Activated naive CD4-positive, alpha-beta T cell treated with anti-CD3 and anti-CD28 coated beads, Interleukin-2, amount 10 ng/mL, durations not matched to agents 7 days and 5 days (primary cell): ENCODE results near the gene AGPAT4.
"Not testable (repeated sequence)": the region's sequence is repeated elsewhere in the genome, so short reads cannot be mapped to it uniquely, and the experiment has no call there.

Experiments used
- CTCF ChIA-PET: fragments of 350-600 bp; sonication (Branson Sonifier 250); formaldehyde crosslinking; loops from one replicate; lab custom pipeline; 2021; ENCODE audit warnings: antibody characterized with exemption; lab: Charles Lee
- DNase-seq: peaks from one replicate; pipeline ENCODE4 v3.0.0-alpha.2; 2020
- H3K27ac Mint-ChIP-seq: one replicate; pipeline ENCODE4 v1.8.0; 2021; ENCODE audit warnings: mild to moderate bottlenecking, moderate library complexity, mixed read lengths
- H3K27me3 Mint-ChIP-seq: one replicate; pipeline ENCODE4 v1.8.0; 2021; ENCODE audit warnings: mild to moderate bottlenecking, mixed read lengths
- H3K36me3 Mint-ChIP-seq: one replicate; pipeline ENCODE4 v1.8.0; 2021; ENCODE audit warnings: mixed read lengths
- H3K4me1 Mint-ChIP-seq: one replicate; pipeline ENCODE4 v1.8.0; 2021; ENCODE audit warnings: mixed read lengths
- H3K4me3 Mint-ChIP-seq: one replicate; pipeline ENCODE4 v1.8.0; 2021; ENCODE audit warnings: mild to moderate bottlenecking, moderate library complexity, mixed read lengths
- H3K9me3 Mint-ChIP-seq: one replicate; pipeline ENCODE4 v1.8.0; 2021; ENCODE audit warnings: mixed read lengths

Gene AGPAT4

DNA sequence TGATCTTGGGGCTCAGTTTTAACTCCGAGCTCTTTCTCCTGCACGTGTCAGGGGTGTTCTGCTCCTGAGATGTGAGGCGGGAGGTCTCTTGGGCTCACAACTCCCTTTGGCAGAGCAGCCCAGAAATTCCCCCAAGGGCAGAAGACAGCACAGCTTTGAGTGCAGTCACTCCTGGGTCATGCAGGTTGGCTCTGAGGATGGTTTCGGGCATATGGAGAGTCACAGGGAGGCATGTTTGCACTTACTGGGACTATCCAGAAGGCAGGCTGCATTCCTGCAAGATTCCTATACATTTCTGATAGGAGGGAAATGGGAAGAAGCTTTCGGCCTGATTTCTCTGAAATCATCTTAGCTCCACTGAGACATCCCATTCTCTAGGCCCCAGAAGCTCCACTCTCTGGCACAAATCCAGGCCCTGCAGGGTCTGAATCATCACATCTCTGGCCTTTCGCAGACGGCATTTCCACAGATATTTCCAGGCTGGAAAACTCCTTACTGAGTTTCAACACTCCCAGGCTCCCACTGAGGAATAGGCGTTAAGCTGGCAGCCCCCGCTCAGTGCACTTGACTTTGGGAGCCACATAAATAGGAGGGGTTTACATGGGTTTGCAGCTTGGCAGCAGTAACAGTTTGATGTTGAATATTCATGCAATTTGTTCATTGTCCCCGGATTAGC lies 39.7 kb downstream of the AGPAT4 start:
- CTCF ChIA-PET, result interaction anchor here (1.3 kb wide), 1 partner anchor 137 kb away, joined by 3 read pairs; no protein-coding TSS in a partner anchor
- no peaks in the 10 kb centered on the region for H3K9me3 Mint-ChIP-seq
- peaks cover 7% of the 10 kb centered on the region for H3K36me3 Mint-ChIP-seq
- no peak overlapping the region for H3K4me3 Mint-ChIP-seq
- H3K4me1 Mint-ChIP-seq, result peaks cover under 1% of the 10 kb centered on the region
- no peak overlapping the region for H3K27ac Mint-ChIP-seq
- no peak for DNase-seq
- no peaks in the 10 kb centered on the region for H3K27me3 Mint-ChIP-seq

DNA sequence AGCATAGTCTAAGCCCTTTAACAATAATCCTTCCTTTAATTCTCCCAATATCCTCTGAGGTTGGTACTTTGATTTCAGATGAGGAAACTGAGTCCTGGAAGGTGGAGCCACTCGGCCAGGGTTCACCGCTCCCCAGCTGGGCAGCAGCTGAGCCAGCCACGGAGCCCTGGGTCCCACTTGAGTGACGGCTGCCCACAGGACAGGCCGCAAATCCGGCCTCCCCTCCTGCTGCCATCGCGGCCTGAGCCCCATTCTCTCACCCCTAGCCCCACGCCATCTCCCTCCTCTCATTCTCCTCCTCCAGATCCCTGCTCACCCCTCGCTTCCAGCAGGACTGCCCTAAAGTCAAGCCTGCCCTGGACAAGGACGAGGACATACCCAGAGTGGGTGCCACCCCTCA lies 41.4 kb downstream of the AGPAT4 start:
- CTCF ChIA-PET, result no interaction called here
- no peak for DNase-seq
- H3K9me3 Mint-ChIP-seq, result no peaks in the 10 kb centered on the region
- peaks cover 12% of the 10 kb centered on the region for H3K36me3 Mint-ChIP-seq
- H3K27ac Mint-ChIP-seq, result no peak overlapping the region
- H3K4me1 Mint-ChIP-seq, result peaks cover 13% of the 10 kb centered on the region
- H3K27me3 Mint-ChIP-seq, result no peaks in the 10 kb centered on the region
- no peak overlapping the region for H3K4me3 Mint-ChIP-seq

DNA sequence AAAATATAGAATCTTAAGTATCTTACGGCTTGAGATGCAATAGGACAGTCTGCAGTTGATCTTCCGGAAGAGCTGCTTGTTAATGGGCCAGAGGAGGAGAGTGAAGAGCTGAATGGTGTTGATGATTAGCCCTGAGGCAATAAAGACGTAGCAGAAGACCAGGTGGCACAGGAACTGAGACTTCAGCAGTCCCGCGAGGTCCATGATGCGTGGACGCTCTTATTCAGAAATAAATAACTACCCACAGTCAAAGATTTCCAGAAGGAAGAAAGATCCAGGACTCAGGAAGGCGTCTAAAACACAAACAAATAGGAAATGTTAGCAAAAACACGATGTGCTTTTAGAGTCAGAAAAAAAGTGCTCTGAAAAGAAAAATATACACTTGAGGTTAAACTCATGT lies 41.9 kb downstream of the AGPAT4 start:
- DNase-seq, result no peak
- no peaks in the 10 kb centered on the region for H3K9me3 Mint-ChIP-seq
- peaks cover 18% of the 10 kb centered on the region for H3K4me1 Mint-ChIP-seq
- CTCF ChIA-PET, result interaction anchor here (1.0 kb wide), 1 partner anchor 142 kb away, joined by 3 read pairs; no protein-coding TSS in a partner anchor
- H3K36me3 Mint-ChIP-seq, result peaks cover 12% of the 10 kb centered on the region
- no peak overlapping the region for H3K4me3 Mint-ChIP-seq
- no peak overlapping the region for H3K27ac Mint-ChIP-seq
- H3K27me3 Mint-ChIP-seq, result no peaks in the 10 kb centered on the region

DNA sequence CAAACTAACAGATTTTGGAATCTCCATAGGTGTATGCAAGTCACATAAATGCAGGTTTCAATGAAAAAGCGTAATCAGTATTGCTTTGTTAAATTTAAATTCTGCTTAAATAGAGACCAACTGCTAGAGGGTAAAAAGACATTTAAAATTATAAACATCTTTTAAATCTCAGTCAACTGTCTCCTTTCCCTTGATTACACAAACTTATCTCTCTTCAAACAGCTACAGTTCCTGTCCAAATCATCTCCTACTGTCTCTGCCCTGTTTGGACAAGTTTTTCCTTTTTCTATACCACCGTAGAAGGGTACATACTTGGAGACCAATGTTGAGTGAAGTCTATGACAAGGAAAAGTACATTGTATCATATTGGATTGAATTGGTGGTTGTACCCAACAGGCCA lies 43.5 kb downstream of the AGPAT4 start:
- no peak overlapping the region for H3K27ac Mint-ChIP-seq
- H3K27me3 Mint-ChIP-seq, result no peaks in the 10 kb centered on the region
- CTCF ChIA-PET, result no interaction called here
- peaks cover 34% of the 10 kb centered on the region for H3K4me1 Mint-ChIP-seq
- no peak for DNase-seq
- no peaks in the 10 kb centered on the region for H3K9me3 Mint-ChIP-seq
- H3K4me3 Mint-ChIP-seq, result no peak overlapping the region
- peaks cover 12% of the 10 kb centered on the region for H3K36me3 Mint-ChIP-seq

DNA sequence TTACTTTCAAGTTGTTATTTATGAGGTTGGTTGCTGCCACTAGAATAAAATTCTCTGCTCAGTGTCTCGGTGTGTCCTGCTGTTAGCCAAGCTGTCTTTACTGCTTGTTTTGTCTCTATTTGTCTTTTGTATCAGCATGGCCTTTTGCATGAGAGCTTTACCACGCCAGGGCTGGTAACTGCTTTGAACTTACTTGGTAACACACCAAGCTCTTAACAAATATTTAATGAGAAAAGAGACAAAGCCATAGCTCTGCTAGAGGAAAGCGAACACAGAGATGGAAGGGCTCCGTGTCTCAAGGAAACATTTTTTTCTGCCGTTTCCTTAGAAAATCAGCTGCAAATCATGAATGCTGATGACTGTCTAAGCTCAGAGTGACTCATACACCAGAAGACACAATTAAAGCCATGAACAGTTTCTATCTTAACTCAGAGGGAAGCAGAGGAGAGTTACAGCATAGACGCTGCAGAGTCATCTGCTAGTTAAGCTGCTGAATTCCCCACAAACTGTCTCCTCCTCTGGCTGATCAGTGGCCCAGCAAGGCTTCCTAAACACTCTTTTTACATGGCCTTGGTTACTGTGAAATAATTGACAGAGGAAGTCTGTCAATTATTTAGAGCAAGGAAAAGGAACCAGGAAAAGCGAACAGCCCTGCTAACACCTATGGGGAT lies 44.8 kb downstream of the AGPAT4 start:
- no peak overlapping the region for H3K27ac Mint-ChIP-seq
- CTCF ChIA-PET, result no interaction called here
- H3K36me3 Mint-ChIP-seq, result peaks cover 18% of the 10 kb centered on the region
- no peak for DNase-seq
- no peak overlapping the region for H3K4me3 Mint-ChIP-seq
- peaks cover 45% of the 10 kb centered on the region for H3K4me1 Mint-ChIP-seq
- H3K9me3 Mint-ChIP-seq, result peaks cover 6% of the 10 kb centered on the region
- no peaks in the 10 kb centered on the region for H3K27me3 Mint-ChIP-seq

DNA sequence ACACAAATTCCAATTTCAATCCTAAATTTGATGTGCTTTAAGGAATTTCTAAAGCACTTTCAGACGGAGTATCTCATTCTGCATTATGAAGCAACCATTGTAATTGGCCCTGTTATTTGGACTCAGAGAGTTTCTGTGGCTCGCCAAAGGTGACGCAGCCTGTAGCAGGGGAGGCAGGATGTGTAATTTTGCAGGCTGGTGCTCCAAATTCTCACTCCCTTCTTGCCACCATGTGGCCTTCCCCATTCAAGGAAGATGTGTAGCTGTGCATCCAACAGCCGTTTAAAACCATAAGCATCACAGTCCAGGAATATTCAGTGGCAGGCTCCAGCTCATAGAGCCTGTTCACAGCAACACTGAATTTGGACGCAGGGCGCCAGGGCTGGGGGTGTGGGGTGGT lies 45.8 kb downstream of the AGPAT4 start:
- Mint-ChIP-seq H3K9me3 (peaks cover 6% of the 10 kb centered on the region), H3K27ac (no peak overlapping the region), H3K4me3 (no peak overlapping the region), H3K36me3 (peaks cover 20% of the 10 kb centered on the region), H3K4me1 (peaks cover 53% of the 10 kb centered on the region), H3K27me3 (no peaks in the 10 kb centered on the region)
- DNase-seq, result no peak
- CTCF ChIA-PET, result no interaction called here

DNA sequence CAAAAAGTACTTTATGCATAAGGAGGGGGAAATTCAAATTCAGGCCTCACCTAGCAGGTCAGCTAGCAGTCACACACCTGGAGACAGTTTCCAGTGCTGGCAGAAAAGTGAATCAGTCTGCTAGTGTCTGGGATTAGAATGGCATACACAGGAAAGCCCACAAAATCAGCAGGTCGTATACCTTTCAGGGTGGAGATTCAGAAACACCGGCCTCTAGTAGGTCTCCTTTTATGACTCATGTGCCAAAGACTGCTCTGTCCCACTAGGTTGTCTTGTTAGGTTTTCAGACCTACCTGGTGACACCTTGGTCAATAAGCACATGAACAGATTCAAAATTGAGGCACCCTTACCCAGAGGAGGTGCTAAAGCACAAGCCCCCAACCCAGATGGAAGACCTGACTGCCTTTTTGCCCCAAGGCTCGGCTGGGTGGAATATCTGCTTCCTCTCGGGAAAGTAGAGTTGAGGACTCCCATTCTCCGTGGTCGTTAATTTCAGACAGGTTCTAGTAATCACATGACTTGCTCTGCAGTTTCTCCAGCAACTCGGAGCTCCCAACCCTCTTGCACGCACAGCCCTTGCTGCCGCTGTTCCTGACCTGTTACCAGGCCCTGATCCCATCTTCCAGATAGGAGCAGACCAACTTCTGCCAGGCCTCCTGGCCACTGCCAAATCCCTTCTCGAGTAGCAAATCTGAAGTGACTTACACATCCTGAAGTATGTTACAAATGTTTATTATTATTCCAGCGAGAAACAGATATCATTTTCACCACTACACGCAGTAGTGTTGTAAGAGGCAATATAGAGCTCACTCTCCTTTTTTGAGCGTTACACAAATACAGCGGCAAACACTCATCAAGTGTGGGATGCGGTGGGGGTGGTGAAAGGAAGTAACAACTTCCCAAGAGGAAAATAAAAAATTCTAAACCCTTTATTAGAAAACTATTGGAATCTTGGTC lies 46.6 kb downstream of the AGPAT4 start:
- no peak overlapping the region for H3K4me3 Mint-ChIP-seq
- peaks cover 58% of the 10 kb centered on the region for H3K4me1 Mint-ChIP-seq
- DNase-seq, result no peak
- peak overlapping the region; percentile 65 for H3K27ac Mint-ChIP-seq
- H3K36me3 Mint-ChIP-seq, result peaks cover 20% of the 10 kb centered on the region
- peaks cover 6% of the 10 kb centered on the region for H3K9me3 Mint-ChIP-seq
- no peaks in the 10 kb centered on the region for H3K27me3 Mint-ChIP-seq
- CTCF ChIA-PET, result interaction anchor here (1.1 to 1.2 kb wide), 2 partner anchors 34 to 146 kb away, joined by 3 read pairs; no protein-coding TSS in a partner anchor

DNA sequence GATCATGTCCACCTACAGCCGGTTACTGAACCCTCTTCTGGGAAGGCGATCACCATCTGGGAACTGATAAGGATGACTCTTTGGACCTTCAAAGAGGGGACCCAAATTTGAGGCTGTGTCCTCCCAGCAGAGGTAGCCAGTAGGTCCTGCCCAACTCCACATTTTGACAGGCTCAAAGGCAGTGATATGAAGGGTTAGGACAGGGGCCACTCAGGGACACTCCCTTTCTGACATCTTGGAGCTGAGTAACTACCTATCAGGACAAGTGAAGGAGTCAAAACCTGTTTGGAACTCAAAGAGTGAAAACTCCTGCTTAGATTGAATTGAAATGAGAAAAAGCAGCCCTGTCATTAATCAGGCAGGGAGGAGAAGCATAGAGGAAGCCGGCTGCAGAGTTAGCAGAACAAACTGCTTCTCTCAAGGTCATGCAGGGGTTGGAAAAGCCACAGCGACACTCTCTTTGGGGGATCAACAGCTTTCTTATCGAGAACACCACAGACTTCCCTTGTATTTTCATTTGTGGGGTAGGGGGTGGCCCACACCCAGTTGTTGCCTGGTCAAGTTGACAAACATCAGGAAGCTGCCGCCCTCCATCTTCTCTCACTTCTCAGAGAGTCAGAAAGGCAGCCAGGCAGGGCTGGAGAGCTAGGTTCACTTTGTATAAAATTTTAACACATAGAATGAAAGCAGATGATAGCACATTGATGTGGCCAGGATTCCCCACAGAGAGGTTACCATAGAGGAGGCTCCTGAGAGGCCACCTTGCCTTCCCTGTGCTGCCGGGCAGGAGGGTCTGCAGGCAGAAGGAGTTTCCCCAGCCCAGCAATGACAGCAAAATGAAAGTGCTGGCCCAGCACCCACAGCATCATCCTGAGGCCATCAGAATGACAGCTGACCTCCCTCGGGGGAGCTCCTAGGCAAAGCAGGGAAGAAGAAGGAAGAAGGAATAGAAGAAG lies 47.6 kb downstream of the AGPAT4 start:
- CTCF ChIA-PET, result interaction anchor here (1.1 to 1.2 kb wide), 2 partner anchors 35 to 147 kb away, joined by 3 read pairs; no protein-coding TSS in a partner anchor
- Mint-ChIP-seq H3K9me3 (peaks cover 6% of the 10 kb centered on the region), H3K36me3 (peaks cover 16% of the 10 kb centered on the region), H3K4me1 (peaks cover 58% of the 10 kb centered on the region), H3K27ac (peak overlapping the region; percentile 65), H3K4me3 (peak overlapping the region; percentile 8), H3K27me3 (no peaks in the 10 kb centered on the region)
- DNase-seq, result peak; percentile 52

DNA sequence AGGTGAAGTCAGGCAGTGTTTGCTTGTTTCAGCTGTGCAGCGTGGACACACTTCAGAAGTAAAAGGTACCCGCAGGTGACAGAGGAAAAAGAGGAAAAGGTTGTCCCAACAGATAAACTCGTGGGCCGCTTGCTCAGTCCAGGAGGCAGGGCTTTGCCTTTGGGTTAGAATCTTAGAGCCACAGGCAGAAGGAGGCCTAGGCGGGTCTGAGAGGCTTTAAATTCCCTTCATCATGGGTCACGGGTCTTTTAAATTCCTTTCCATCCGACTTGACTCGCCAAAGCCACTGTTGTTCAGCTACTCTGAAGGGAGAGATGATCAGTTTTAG lies 48.2 kb downstream of the AGPAT4 start:
- peaks cover 58% of the 10 kb centered on the region for H3K4me1 Mint-ChIP-seq
- no peak overlapping the region for H3K4me3 Mint-ChIP-seq
- peaks cover 16% of the 10 kb centered on the region for H3K36me3 Mint-ChIP-seq
- peak overlapping the region; percentile 65 for H3K27ac Mint-ChIP-seq
- CTCF ChIA-PET, result interaction anchor here (1.1 to 1.2 kb wide), 2 partner anchors 35 to 147 kb away, joined by 3 read pairs; no protein-coding TSS in a partner anchor
- DNase-seq, result no peak
- H3K27me3 Mint-ChIP-seq, result no peaks in the 10 kb centered on the region
- peaks cover 6% of the 10 kb centered on the region for H3K9me3 Mint-ChIP-seq

DNA sequence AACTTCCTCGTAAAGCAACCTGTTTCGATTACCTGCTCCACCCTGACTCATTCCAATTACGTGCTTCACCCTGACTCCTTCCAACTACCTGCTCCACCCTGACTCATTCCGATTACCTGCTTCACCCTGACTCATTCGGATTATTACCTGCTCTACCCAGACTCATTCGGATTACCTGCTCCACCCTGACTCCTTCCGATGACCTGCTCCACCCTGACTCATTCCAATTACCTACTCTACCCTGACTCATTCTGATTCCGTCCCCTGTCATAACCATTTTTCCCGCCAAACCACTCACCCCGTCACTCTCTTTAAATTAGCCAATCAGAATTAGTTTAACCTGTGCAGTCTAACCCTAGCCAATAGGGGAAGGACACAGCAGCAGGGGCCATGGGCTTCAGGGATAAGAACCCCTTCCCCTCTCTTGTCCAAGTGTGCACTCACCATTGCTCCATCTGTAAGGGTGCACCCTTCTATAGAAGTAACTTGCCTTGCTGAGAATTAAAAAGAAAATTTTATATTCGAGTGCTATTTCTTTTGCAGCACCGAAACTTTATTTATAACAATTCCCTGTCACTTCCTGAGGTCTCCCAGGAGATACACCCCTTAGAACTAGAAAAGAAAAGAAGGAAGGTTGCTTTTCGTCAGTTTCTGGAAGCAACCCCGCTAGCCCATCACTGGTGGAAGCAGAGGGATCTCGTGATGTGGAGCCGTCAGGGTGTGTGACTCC lies 48.7 kb downstream of the AGPAT4 start:
- H3K4me3 Mint-ChIP-seq, H3K27me3 Mint-ChIP-seq, CTCF ChIA-PET, H3K9me3 Mint-ChIP-seq, DNase-seq: not testable (repeated sequence)
- peaks cover 58% of the 10 kb centered on the region for H3K4me1 Mint-ChIP-seq
- peaks cover 13% of the 10 kb centered on the region for H3K36me3 Mint-ChIP-seq
- peak overlapping the region; percentile 65 for H3K27ac Mint-ChIP-seq

DNA sequence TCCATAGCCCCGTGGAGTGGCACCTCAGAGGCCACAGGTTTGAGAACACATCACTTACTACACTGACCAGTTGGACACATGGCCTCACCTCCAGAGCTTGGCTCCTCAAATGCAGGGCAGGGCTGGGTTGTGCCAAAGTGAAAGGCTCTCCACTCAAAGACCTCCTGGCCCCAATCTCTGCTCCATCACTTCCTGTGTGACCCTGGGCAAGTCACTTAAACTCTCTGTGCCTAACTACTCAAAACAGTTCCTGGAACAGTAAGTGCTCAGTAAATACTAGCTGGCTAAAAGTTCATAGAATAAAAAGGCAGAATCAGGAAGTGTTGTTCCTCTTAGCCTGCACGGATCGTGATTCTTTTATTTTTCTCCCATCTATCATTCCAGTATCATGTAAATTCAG lies 50.2 kb downstream of the AGPAT4 start:
- no peak overlapping the region for H3K27ac Mint-ChIP-seq
- no peak for DNase-seq
- H3K4me3 Mint-ChIP-seq, result no peak overlapping the region
- peaks cover 11% of the 10 kb centered on the region for H3K36me3 Mint-ChIP-seq
- H3K4me1 Mint-ChIP-seq, result peaks cover 53% of the 10 kb centered on the region
- no peaks in the 10 kb centered on the region for H3K27me3 Mint-ChIP-seq
- CTCF ChIA-PET, result no interaction called here
- H3K9me3 Mint-ChIP-seq, result peaks cover 6% of the 10 kb centered on the region

DNA sequence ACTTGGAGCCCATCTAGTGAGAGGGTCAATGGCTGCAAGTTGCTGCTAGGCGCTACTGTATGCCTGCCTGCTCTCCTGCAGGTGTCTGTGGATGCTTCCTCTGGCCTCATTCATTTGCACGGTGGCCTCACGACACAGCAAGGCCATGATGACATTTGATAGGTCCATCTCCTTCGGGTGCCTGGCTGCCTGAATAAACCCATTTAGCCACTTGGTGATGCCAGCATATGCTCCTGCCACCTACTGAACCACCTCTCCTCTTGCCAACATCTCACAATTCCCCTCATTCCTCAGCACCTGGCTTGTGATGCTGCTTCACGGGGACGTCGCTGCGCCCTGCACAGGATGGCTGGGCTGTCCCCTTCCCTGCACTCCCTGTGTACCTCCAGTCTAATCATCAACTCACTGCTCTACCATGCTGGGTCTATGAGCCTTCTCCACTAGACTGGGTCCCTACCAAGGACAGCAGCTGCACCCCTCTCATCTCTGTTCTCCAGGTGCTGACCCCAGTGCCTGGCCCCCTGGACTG lies 51.1 kb downstream of the AGPAT4 start:
- Mint-ChIP-seq H3K27ac (no peak overlapping the region), H3K9me3 (peaks cover 6% of the 10 kb centered on the region), H3K4me3 (no peak overlapping the region), H3K36me3 (peaks cover 9% of the 10 kb centered on the region), H3K4me1 (peaks cover 46% of the 10 kb centered on the region), H3K27me3 (no peaks in the 10 kb centered on the region)
- no peak for DNase-seq
- CTCF ChIA-PET, result no interaction called here

DNA sequence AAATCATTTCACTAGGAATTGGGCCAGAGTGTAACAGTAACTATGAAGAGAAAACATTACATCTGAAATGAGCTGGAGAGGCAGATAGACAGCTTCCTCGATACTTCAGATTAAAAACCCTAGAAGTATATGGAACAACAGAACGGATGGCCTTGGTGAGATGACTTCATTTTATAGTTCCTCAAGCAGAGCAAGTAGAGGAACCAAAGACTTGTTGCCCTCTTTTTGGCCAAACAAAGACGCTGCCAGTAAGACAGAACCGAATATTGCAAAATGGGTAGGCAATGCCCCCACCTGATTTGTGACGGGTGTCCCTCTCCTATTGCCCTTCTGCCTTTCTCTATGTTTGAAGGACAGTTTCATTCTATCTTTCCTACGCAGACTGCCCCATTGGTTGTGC lies 53.5 kb downstream of the AGPAT4 start:
- no peak for DNase-seq
- H3K9me3 Mint-ChIP-seq, result peaks cover 16% of the 10 kb centered on the region
- H3K4me1 Mint-ChIP-seq, result peaks cover 23% of the 10 kb centered on the region
- CTCF ChIA-PET, result no interaction called here
- H3K36me3 Mint-ChIP-seq, result peaks cover 16% of the 10 kb centered on the region
- no peak overlapping the region for H3K27ac Mint-ChIP-seq
- H3K4me3 Mint-ChIP-seq, result no peak overlapping the region
- H3K27me3 Mint-ChIP-seq, result no peaks in the 10 kb centered on the region
